Measurements from ENCODE around the gene RASSF8.

- TF ChIP-seq CTCF (conservative IDR thresholded peaks at IDR 0.05; ENCODE audit: low read depth in 2 of 2) (no peak), EZH2 (IDR thresholded peaks at IDR 0.05; ENCODE audit: low read depth, unreplicated experiment) (no peak), REST (IDR thresholded peaks at IDR 0.05; ENCODE audit: unreplicated experiment) (no peak), POLR2AphosphoS5 (IDR thresholded peaks at IDR 0.05; ENCODE audit: low read depth) (no peak), JUNB (IDR thresholded peaks at IDR 0.05; ENCODE audit: unreplicated experiment) (no peak), CREB1 (CRISPR knock-in tag; IDR thresholded peaks at IDR 0.05; ENCODE audit: low read depth) (no peak), STAT1 (IDR thresholded peaks at IDR 0.05; ENCODE audit: unreplicated experiment) (no peak), EZH2phosphoT487 (IDR thresholded peaks at IDR 0.05; ENCODE audit: unreplicated experiment) (no peak), NANOG (IDR thresholded peaks at IDR 0.05; ENCODE audit: borderline replicate concordance) (no peak), ETS1 (IDR thresholded peaks at IDR 0.05) (no peak), ZNF331 (CRISPR knock-in tag; IDR thresholded peaks at IDR 0.05; ENCODE audit: low read depth) (no peak), ZNF114 (CRISPR knock-in tag; IDR thresholded peaks at IDR 0.05) (no peak)
These were observed 150.4 kb downstream of the RASSF8 start for GRCh38 chr12:26108915-26109314.
